HL-60/S4 treated with retinoic acid at 250 ng/mL for 4 days and 3 days (cell line): ENCODE data around the gene HUS1.
"Not testable (repeated sequence)": the region's sequence is repeated elsewhere in the genome, so short reads cannot be mapped to it uniquely, and the experiment has no call there.

Experiments used
- in situ Hi-C: fragments of 300-500 bp; cut with MboI; formaldehyde crosslinking; loops from 2 replicates; pipeline ENCODE4 v1.7.0; 2022; ENCODE audit warnings: low sequenced_read_pairs

Gene HUS1

GRCh38 chr7:47979145-47979831 is at the start of gene HUS1:
HUS1 (minus strand) TSS chr7:47979615; CDS start chr7:47979519, 96 bp downstream.
- in situ Hi-C loops: no loop called here

- in situ Hi-C loops: no loop called here
These were observed 49.5 kb upstream of the HUS1 start, which contains the start of gene SUN3 for GRCh38 chr7:48028938-48029337. SUN3 (minus strand) TSS chr7:48029107; CDS start chr7:48028938, 169 bp downstream.

- in situ Hi-C loops: no loop called here
These were observed 46.2 kb upstream of the HUS1 start for GRCh38 chr7:48025624-48026023.

- in situ Hi-C loops: no loop called here
These were observed 38.3 kb upstream of the HUS1 start for GRCh38 chr7:48017674-48018073.

- in situ Hi-C loops: no loop called here
These were observed 37.2 kb upstream of the HUS1 start for GRCh38 chr7:48016641-48017040.

- in situ Hi-C loops: no loop called here
These were observed 32.5 kb upstream of the HUS1 start for GRCh38 chr7:48011951-48012350.

GRCh38 chr7:48011323-48011722 is 31.9 kb upstream of the HUS1 start:
- in situ Hi-C loops: no loop called here

- in situ Hi-C loops: no loop called here
These were observed 30.5 kb upstream of the HUS1 start for GRCh38 chr7:48009954-48010353.

GRCh38 chr7:48009257-48009656 is 29.8 kb upstream of the HUS1 start:
- in situ Hi-C loops: no loop called here

GRCh38 chr7:48006866-48007265 is 27.5 kb upstream of the HUS1 start:
- in situ Hi-C loops: no loop called here

- in situ Hi-C loops: no loop called here
These were observed 25.2 kb upstream of the HUS1 start for GRCh38 chr7:48004638-48005037.

- in situ Hi-C loops: no loop called here
These were observed 24.6 kb upstream of the HUS1 start for GRCh38 chr7:48004032-48004431.

GRCh38 chr7:48000164-48000563 is 20.7 kb upstream of the HUS1 start:
- in situ Hi-C loops: not testable (repeated sequence)

- in situ Hi-C loops: no loop called here
These were observed 20.0 kb upstream of the HUS1 start for GRCh38 chr7:47999413-47999812.

GRCh38 chr7:47992446-47992845 is 13.0 kb upstream of the HUS1 start:
- in situ Hi-C loops: no loop called here

- in situ Hi-C loops: no loop called here
These were observed 12.4 kb upstream of the HUS1 start for GRCh38 chr7:47991741-47992311.

GRCh38 chr7:47991270-47991669 is 11.9 kb upstream of the HUS1 start:
- in situ Hi-C loops: no loop called here

GRCh38 chr7:47990592-47990991 is 11.2 kb upstream of the HUS1 start:
- in situ Hi-C loops: no loop called here

GRCh38 chr7:47989607-47990400 is 10.4 kb upstream of the HUS1 start:
- in situ Hi-C loops: loop anchor here (10.0 kb wide), 1 partner anchor 105 kb away; no protein-coding TSS in a partner anchor

- in situ Hi-C loops: loop anchor here (10.0 kb wide), 1 partner anchor 106 kb away; no protein-coding TSS in a partner anchor
These were observed 9.3 kb upstream of the HUS1 start for GRCh38 chr7:47988496-47989386.

GRCh38 chr7:47982610-47983009 is 3.2 kb upstream of the HUS1 start:
- in situ Hi-C loops: loop anchor here (10.0 kb wide), 1 partner anchor 112 kb away; no protein-coding TSS in a partner anchor
